NCI-H82 (cell line): ENCODE results near the gene GGNBP2.
"Not testable (repeated sequence)": the region's sequence is repeated elsewhere in the genome, so short reads cannot be mapped to it uniquely, and the experiment has no call there.

Experiments used
- DNase-seq: peaks from one replicate; lab custom pipeline; 2025; lab: John Stamatoyannopoulos, UW

Gene GGNBP2

DNA sequence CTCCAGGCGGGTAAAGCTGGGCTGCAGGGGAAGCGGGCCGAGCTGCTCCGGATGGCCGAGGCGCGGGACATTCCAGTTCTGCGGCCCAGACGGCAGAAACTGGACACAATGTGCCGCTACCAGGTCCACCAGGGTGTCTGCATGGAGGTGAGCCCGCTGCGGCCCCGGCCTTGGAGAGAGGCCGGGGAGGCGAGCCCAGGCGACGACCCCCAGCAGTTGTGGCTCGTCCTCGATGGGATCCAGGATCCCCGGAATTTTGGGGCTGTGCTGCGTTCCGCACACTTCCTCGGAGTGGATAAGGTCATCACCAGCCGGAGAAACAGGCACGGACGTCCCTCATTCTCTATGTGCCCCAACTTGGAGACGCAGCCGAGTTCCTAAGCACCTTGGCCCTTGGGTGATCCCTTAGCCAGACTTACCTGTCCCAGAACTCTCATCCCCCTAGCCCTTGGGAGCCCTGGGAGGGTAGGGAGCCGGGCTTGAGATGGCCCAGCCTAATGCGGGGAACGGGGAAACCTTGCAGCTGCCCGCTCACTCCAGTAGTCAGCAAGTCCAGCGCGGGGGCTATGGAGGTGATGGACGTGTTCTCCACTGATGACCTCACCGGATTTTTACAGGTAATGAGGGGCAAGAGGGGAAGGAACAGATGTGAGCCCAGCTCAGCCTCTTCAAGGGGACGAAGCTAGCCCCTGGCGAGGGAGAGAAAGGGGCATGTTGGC lies 57.5 kb downstream of the GGNBP2 start:
- peak; percentile 58 for DNase-seq

GRCh38 chr17:36602924-36603384 lies 58.2 kb downstream of the GGNBP2 start:
- DNase-seq, result peak; percentile 93

- not testable (repeated sequence) for DNase-seq
Observed at GRCh38 chr17:36605028-36605427, 60.3 kb downstream of the GGNBP2 start.

DNA sequence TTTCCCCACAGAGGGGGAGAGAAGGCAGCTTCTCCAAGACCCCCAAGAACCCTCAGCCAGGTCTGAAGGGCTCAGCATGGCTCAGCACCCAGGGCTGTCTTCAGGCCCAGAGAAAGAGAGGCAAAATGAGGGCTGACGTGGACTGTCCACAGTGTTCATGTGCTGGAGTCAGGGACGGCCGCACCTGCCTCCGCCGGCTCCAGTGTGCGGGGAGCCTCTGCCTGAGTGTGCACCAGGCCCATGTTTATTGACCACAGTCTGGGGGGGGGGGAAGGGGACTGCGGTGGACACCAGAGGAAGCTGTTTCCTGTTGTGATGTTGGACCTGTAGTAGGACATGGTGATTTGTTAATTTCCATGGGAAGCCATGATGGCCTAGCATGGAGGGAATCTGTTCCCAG lies 63.6 kb downstream of the GGNBP2 start:
- DNase-seq, result no peak

DNA sequence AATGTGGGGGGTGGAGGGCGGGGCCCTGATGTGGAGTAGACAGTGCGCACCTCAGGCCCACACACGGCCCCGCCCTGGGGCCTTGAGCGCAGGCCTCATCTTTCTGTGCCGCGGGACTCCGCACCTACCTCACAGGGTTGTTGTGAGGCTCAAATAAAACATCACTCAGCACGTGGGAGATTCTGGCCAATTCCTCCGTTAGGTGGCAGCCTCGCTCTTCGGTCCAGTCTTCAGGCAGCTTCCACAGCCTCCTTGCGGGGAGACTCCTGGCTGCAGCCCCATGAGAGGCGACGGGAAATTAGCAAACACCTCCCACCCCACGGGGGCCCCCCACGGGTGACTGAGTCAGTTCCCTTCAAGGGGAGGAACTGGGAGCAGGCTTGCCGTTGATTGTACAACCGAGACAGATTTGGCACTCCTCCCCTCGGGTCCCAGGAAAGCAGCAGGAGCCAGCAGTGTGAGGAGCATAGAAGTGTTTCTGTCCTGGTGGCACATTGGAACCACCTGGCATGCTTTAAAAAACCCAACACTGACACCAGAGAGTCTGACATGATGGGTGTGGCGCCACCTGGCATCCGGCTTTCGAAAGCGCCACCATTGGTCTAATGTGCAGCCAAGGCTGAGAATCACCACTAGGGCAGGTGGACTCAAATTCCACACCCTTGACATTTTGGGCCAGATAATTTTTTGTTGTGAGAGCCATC lies 64.2 kb downstream of the GGNBP2 start:
- DNase-seq, result peak; percentile 58

DNA sequence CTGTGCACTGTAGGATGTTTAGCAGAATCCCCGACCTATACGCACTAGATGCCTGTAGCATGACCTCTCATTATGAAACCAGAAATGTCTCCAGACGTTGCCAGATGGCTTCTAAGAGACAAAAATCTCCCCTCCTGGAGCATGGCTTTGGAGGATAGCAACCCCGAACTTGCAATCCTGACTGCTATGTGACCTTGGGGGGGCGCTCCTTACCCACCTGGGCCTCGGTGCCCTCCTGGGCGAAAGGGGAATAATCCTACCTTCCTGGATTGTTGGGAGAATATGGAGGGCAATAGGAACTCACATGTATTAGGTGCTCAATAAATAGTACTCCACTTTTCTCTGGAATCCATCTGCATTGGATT lies 64.8 kb downstream of the GGNBP2 start:
- DNase-seq, result no peak

- DNase-seq, result no peak
Observed at GRCh38 chr17:36610474-36610873, 65.8 kb downstream of the GGNBP2 start.

- DNase-seq, result no peak
Observed at GRCh38 chr17:36611345-36612072, 66.8 kb downstream of the GGNBP2 start.

DNA sequence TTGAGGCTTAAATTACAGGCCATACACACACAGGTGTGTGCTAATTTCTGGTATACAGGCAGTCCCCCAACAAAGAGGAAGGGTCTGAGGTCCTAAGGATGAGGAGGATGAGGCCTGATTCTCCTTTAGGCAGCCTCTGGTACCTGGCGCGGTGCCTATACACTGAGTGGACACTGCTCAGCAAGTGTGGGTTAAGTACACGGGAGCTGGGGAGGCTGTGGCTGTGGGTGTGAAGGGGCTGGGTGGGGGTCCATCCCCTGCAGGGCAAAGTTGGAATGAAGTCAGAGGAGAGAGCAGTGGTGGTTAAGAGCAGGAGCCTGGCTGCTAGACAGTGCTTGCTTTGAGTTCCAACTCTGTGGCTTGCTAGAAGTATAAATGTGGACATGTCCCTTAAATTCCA lies 67.6 kb downstream of the GGNBP2 start:
- DNase-seq, result no peak

DNA sequence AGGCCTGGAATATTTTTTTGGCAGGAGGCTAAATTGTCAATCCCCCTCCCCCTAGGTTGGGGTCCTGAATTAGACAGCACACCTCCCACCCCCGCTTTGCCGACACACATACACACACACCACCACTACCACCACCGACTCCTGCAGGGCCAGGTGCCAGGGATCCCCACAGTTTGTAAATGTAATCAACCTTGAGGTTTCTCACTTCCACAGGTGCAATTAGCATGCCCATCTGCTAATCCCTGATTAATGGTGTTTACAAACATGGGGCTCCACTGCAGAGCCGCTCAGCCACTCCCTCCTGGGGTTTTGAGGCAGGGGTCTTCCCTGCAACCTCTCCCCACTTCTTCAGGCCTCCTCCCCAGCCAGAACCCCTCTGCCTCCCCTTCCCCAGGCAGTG lies 68.4 kb downstream of the GGNBP2 start:
- peak; percentile 54 for DNase-seq

DNA sequence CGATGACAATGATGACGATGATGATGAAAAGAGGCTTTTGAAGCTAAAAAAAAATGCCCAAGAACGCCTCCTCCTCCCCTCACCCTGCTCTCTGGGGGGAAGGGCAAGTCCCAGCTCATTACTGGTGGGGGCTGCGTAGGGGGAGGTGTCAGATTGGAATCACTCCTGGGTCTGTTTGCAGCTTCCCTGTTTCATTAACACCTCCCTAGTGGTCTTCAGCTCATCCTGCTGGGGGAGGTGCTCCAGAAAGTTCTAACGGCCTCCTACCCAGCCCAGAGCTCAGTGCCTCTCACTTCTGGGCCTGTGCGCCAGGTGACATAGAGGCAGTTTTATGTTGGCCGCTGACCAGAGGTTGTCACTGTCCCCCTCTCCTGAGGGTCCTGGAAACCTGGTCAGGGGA lies 69.4 kb downstream of the GGNBP2 start:
- DNase-seq, result no peak

DNA sequence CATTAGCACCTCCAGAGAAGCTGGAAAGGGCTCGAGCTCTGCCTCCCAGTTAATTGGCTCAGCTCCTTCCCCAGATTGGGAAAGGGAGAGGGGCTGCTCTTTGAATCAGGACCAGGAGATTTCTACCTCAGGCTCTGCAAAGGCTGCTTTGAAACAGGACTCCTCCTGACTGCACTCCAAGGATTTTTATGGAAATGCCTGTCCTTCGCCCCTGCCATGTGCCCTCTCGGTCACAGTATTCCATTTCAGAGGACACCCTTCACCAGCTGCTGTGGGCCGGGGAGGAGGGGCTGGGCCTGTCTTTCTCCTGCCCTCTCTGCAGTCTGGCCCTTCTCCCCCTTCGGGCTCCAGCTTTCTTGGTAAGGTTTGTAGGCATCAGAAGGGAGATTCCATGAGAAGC lies 70.2 kb downstream of the GGNBP2 start:
- DNase-seq, result peak; percentile 57

GRCh38 chr17:36616061-36617029 lies 71.6 kb downstream of the GGNBP2 start:
- DNase-seq, result no peak

DNA sequence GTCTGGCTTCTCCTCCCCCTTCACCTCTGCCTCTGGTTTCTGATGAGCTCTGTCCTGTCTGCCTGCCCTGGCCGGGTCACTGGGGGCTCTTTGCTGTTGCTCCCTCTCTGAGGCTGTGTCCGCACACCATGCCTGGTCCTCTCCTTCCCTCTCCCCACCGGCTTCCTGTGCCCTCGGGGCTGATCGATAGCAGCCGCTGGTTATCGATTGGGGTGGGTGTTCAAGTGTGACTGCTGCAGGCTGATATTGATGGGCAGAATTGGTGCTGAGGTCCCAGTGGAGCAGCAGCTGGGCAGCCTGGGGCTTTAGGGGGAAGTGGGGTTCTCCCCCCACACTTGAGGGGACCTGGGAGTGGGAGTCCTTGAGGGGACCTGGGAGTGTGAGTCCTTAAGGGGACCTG lies 73.1 kb downstream of the GGNBP2 start:
- DNase-seq, result no peak

DNA sequence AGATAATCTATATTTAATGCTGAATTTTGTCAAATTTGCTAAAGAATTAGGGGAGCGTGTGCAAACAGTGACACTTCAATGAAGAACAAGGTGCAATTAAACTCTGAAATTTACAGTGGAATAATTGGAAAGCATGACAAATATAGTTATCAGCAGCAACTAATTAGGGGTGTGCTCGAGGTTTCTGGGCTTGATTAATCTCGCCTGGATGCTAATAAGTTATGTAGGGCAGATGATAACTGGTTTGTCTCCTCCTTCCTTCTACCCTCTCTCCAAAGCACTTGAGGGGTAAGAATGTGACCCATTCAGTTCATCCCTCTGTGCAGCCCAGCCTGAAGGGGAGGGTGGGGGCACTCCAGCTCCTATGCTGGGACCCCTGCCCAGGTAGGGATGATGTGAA lies 78.6 kb downstream of the GGNBP2 start:
- DNase-seq, result no peak

DNA sequence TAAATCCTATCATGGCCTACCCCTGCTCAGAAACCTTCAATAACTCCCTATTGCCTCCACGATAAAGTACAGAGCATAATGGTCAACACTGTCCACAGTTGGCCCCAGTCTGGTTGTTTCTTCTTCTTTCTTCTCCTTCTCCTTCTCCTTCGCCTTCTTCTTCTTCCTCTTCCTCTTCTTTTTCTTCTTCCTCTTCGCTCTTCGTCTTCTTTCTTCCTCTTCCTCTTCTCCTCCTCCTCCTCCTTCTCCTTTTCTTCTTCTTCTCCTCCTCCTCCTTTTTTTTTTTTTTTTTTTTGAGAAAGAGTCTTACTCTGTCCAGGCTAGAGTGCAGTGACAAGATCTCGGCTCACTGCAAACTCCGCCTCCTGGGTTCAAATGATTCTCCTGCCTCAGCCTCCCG lies 80.5 kb downstream of the GGNBP2 start:
- DNase-seq, result no peak

DNA sequence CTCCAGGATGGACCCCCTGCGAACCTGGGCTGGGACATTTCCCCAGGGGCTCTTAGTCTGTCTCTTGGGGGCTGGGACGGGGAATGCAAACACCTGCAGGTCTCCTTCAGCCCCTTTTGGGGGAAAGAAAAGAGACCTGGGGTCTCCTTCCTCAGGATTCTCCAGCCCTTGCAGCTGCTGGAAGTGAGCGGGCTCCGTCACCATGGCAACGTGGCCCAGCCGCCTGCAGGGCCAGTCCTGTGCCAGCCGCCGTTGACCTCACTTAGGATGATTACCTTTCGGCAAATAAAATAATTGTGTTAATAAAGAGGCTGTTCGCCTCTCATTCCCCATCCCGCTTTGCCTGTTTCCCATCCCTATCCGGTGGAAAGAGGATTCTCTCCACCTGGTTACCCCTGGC lies 82.4 kb downstream of the GGNBP2 start:
- DNase-seq, result no peak

DNA sequence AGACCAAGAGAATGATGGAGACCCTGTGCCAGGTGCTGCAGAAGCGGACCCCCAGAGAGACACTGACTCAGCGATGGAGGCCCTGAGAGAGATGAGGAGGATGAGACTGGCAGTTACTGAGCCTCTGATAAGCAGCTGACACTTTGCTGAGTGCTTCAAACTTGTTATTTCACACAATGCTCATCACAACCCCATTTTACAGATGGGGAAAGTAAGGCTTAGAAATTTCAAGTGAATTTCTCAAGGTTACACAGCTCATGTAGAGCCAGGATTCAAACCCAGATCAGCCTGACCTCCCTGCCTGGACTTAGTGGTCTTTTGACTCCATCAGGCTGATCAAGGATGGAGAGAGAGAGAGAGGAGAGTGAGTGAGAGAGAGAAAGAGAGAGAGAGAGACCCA lies 83.9 kb downstream of the GGNBP2 start:
- no peak for DNase-seq

- peak; percentile 82 for DNase-seq
Observed at GRCh38 chr17:36629252-36629847, 84.6 kb downstream of the GGNBP2 start.

DNA sequence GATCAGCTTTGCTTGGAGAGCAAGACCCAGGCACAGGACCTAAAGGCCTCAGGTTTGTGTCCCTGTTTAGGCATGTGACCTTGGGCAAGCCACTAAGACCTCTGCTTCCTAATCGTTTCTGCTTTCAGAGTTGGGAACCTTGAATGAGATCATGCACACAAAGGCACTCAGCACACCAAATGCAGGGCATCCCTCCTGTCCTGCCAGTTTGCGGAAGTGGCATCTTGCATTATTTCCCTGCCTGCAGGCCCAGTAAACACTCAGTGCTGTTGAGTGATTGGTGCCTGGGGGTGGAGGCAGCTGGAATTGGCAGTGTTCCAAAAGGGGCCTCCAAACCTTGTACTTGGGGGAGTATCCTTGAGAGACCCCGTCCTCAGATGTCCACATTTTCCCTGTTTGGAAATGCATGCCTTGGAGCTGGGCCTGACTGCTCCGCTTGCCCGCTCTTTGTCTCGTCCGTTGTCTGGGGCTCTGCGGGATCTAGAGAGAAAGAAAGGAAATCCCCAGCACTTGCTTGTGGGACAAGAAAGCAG lies 85.3 kb downstream of the GGNBP2 start:
- DNase-seq, result peak; percentile 53

DNA sequence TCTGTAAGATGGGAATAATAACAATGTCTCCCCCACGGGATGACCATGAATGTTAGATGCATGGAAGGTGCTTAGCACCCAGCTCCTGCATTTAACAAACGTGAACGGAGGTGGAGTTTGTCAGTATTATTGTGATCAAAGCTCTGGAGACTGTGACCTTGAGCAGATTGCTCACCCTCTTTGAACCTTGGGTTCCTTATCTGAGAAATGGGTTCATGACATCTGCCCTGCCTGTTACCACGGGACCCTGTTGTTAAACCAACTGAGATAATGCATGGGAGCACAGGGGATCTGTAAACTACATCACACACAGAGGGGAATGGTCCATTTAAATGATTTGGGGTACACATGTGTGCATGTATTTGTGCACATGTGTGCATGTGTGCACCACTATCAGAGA lies 86.3 kb downstream of the GGNBP2 start:
- no peak for DNase-seq
